Neural crest cell (in vitro differentiated cells): ENCODE measurements around the gene ZSCAN9. TPM values are rescaled to one million over a fixed set of nuclear protein-coding genes. Genes with fewer than 3 reads are reported as not detected.

ENCODE experiments used
- DNase-seq: peaks from one replicate; pipeline ENCODE4 v3.0.0; 2021; ENCODE audit warnings: low read depth, mixed read lengths, low spot score
- H3K27ac Mint-ChIP-seq: one replicate; pipeline ENCODE4 v1.8.0; 2021; ENCODE audit warnings: mild to moderate bottlenecking, mixed read lengths; ENCODE audit not compliant: unreplicated experiment
- H3K27me3 Mint-ChIP-seq: 2 replicates; pipeline ENCODE4 v1.8.0; 2021; ENCODE audit warnings: low read depth, mild to moderate bottlenecking, mixed read lengths
- H3K36me3 Mint-ChIP-seq: 2 replicates; pipeline ENCODE4 v1.8.0; 2021; ENCODE audit warnings: low read depth, mild to moderate bottlenecking, mixed read lengths
- H3K4me1 Mint-ChIP-seq: 2 replicates; pipeline ENCODE4 v1.8.0; 2021; ENCODE audit warnings: mixed read lengths
- H3K4me3 Mint-ChIP-seq: one replicate; pipeline ENCODE4 v1.8.0; 2021; ENCODE audit warnings: mild to moderate bottlenecking, mixed read lengths
- H3K9me3 Mint-ChIP-seq: 2 replicates; pipeline ENCODE4 v1.8.0; 2021; ENCODE audit warnings: mixed read lengths
- total RNA-seq: library from RNA; stranded (reverse); gene quantifications from 2 replicates; pipeline ENCODE4 v1.2.1, GENCODE V29; 2021
- TF ChIP-seq, protein P1 (sequence below): fragments of 200-600 bp; sonication (generic); conservative IDR thresholded peaks from 2 replicates; pipeline ENCODE4 v1.5.0; 2021; ENCODE audit warnings: antibody characterized with exemption, mild to moderate bottlenecking

ZSCAN9 gene
- total RNA-seq, 1 donor from 2014 or later, result 31.4 TPM

DNA sequence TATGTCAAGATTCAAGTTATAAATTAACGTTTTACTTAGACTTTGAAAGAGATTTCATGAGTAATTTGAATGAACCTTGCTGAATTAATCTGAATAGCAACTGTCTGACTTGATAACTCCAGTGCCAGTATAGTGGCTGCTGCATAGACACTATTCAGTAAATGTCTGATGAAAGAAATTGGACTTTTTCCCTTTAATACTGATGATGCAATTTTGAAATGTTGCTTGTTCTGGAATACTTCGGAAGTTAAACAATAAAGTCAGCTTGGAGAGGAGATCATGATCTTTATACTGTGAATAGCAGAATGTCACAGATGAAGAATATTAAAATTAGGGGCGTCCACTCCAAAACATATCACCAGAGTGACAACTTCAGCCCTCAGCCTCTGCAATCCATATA is 52.7 kb downstream of the ZSCAN9 start:
- peaks cover 7% of the 10 kb centered on the region for H3K36me3 Mint-ChIP-seq

DNA sequence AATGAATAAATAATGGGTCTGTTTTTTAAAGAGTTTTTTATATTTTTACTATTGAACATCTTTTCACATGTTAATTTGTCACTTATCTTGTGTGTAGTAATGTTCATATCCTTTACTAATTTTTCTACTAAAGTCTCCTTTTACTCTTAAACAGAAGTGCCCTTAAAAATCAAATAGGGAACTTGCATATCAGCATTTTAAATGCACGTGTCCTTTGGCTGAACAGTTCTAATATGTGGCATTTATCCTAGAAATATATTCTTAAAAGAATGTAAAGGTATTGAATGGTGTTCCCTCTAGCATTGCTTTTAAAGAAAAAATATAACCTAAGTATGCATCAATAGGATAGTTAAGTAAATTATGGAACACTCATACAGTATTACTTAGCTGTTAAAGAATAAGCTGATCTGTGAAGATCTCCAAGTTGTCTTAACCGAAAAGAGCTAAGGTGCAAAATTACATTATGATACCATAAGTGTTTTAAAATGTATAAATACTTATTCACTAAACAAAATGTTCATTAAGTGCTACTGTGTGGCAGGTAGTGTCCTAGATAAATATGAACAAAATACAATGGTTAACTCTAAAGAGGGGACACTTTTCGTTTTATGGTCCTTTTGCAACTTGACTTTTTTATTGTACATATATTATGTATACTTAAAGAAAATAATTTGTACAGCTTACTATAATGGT is 55.7 kb downstream of the ZSCAN9 start:
- no peak for DNase-seq
- Mint-ChIP-seq H3K4me3 (peak overlapping the region; percentile 97), H3K27ac (no peak overlapping the region), H3K4me1 (peaks cover 18% of the 10 kb centered on the region), H3K36me3 (peaks cover 17% of the 10 kb centered on the region), H3K27me3 (no peaks in the 10 kb centered on the region), H3K9me3 (no peaks in the 10 kb centered on the region)
- TF ChIP-seq, protein P1, sequence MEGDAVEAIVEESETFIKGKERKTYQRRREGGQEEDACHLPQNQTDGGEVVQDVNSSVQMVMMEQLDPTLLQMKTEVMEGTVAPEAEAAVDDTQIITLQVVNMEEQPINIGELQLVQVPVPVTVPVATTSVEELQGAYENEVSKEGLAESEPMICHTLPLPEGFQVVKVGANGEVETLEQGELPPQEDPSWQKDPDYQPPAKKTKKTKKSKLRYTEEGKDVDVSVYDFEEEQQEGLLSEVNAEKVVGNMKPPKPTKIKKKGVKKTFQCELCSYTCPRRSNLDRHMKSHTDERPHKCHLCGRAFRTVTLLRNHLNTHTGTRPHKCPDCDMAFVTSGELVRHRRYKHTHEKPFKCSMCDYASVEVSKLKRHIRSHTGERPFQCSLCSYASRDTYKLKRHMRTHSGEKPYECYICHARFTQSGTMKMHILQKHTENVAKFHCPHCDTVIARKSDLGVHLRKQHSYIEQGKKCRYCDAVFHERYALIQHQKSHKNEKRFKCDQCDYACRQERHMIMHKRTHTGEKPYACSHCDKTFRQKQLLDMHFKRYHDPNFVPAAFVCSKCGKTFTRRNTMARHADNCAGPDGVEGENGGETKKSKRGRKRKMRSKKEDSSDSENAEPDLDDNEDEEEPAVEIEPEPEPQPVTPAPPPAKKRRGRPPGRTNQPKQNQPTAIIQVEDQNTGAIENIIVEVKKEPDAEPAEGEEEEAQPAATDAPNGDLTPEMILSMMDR, result no peak

More for the DNA sequence above, 52.7 kb downstream of the ZSCAN9 start:
- Mint-ChIP-seq H3K4me1 (peaks cover 11% of the 10 kb centered on the region), H3K27me3 (no peaks in the 10 kb centered on the region), H3K27ac (no peak overlapping the region), H3K9me3 (no peaks in the 10 kb centered on the region), H3K4me3 (no peak overlapping the region)
- TF ChIP-seq, protein P1, result no peak
- no peak for DNase-seq

DNA sequence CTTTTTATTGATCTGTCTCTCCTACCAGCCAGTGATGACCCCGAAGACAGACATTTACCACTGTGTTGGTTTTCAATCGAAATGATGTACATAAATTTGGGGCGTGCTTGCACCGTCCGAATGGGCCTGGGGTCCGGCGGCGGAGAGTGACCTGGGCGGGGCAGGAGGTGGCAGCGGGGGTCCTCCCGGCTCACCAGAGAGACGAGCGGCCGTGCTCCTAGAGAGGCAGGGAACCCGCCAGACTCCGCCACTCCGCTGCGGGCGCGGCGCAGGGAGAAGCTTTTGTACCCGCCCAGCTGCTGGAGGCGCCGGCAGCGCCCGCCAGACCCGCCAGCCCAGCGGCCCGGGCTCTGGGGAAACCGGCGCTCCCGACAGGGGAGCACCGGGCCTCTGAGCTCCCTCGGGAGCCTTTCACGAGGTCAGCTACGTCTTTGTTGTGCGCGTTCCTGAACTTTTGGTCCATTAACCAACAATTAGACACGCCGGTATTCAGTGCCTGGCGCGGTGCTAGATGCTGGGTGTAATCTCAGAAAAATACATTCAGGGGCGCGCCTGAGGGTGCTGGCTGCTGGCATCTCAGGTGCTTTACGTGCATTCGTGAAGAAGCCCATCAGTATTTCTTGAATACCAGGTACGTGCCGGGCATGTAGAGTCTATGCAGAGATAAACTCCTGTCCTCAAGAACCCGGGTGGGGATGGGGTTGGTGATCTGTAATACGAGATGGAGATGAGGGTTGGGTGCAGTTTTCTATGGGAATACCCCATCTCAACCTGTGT is 56.4 kb downstream of the ZSCAN9 start, which contains the start of gene PGBD1:
PGBD1 (plus strand) TSS at position 285 of the 777 bp plus-strand sequence. CDS start 2,242 bp downstream, outside the sequence.
- peak; percentile 77 for DNase-seq
- Mint-ChIP-seq H3K9me3 (no peaks in the 10 kb centered on the region), H3K36me3 (peaks cover 20% of the 10 kb centered on the region), H3K27me3 (no peaks in the 10 kb centered on the region), H3K27ac (peak within 1 kb of the TSS; percentile 74), H3K4me3 (peak within 1 kb of the TSS; percentile 97), H3K4me1 (peaks cover 18% of the 10 kb centered on the region)
- TF ChIP-seq, protein P1, result no peak

GRCh38 chr6:28282926-28283325 is 57.9 kb downstream of the ZSCAN9 start:
- H3K9me3 Mint-ChIP-seq, result no peaks in the 10 kb centered on the region
- H3K4me1 Mint-ChIP-seq, result peaks cover 18% of the 10 kb centered on the region
- H3K27ac Mint-ChIP-seq, result no peak overlapping the region
- DNase-seq, result no peak
- peaks cover 35% of the 10 kb centered on the region for H3K36me3 Mint-ChIP-seq
- TF ChIP-seq, protein P1, result no peak
- H3K4me3 Mint-ChIP-seq, result peak overlapping the region; percentile 97
- H3K27me3 Mint-ChIP-seq, result no peaks in the 10 kb centered on the region

Other genes starting within 250 kb of the ZSCAN9 start
- gene ZNF165, start 144.7 kb upstream of the ZSCAN9 start, total RNA-seq, result 0.91 and 0.98 TPM in 2 replicates
- 11.1 and 11.8 TPM in 2 replicates for gene ZSCAN16, start 100.7 kb upstream of the ZSCAN9 start, total RNA-seq
- gene ZKSCAN8, start 83.4 kb upstream of the ZSCAN9 start, total RNA-seq, result 37.9 and 40.1 TPM in 2 replicates
- gene ZKSCAN4, start 27.0 kb downstream of the ZSCAN9 start, total RNA-seq, result 7.9 and 8.1 TPM in 2 replicates
- not detected in 2 replicates for gene NKAPL, start 34.0 kb downstream of the ZSCAN9 start, total RNA-seq
- gene ZSCAN26, start 41.9 kb downstream of the ZSCAN9 start, total RNA-seq, result 15.0 and 19.8 TPM in 2 replicates
- 13.6 and 14.4 TPM in 2 replicates for gene PGBD1, start 56.3 kb downstream of the ZSCAN9 start, total RNA-seq
- 5.7 and 6.7 TPM in 2 replicates for gene ZSCAN31, start 110.9 kb downstream of the ZSCAN9 start, total RNA-seq
- 11.5 and 12.1 TPM in 2 replicates for gene ZKSCAN3, start 124.7 kb downstream of the ZSCAN9 start, total RNA-seq
- gene ZSCAN12, start 174.5 kb downstream of the ZSCAN9 start, total RNA-seq, result 16.6 and 18.0 TPM in 2 replicates
- 11.8 and 12.5 TPM in 2 replicates for gene ZSCAN23, start 218.2 kb downstream of the ZSCAN9 start, total RNA-seq